Hepatocyte (in vitro differentiated cells): Measurements from ENCODE around the gene COX6B2.

Source experiments
- EZH2 ChIP-seq: fragments of 200-600 bp; sonication (generic); IDR thresholded peaks from 2 replicates; pipeline ENCODE4 v1.6.1; 2016; ENCODE audit warnings: antibody characterized with exemption, mild to moderate bottlenecking, borderline replicate concordance
- EZH2phosphoT487 ChIP-seq: fragments of 200-600 bp; sonication (generic); IDR thresholded peaks from one replicate; pipeline ENCODE4 v1.6.1; 2018; ENCODE audit warnings: antibody characterized with exemption, mild to moderate bottlenecking, low read depth, moderate library complexity; ENCODE audit not compliant: unreplicated experiment, severe bottlenecking
- TF ChIP-seq, protein P1 (sequence below): fragments of 200-600 bp; sonication (generic); IDR thresholded peaks from 2 replicates; pipeline ENCODE4 v1.5.1; 2016; ENCODE audit warnings: antibody characterized with exemption, mild to moderate bottlenecking; ENCODE audit not compliant: poor library complexity

DNA sequence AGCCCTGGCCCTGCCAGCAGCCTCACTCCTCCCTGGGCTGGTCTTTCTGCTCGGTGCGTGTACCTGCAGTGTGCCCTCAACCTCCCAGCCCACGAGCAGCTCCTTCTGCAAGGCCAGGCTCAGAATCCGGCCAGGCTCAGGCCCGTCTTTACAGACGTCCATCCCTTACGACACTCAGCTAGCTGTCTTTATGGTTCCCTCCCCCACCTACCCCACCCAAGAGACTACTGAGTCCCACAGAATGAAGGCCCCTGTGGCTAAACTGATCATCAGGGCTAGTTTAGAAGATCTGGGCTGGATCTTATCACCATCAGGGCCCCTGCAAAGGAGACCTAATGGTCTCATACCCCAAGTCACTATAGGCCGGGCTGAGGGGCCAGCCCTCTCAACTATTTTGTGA is 40.1 kb downstream of the COX6B2 start:
- TF ChIP-seq EZH2phosphoT487 = no peak
- TF ChIP-seq, protein P1, sequence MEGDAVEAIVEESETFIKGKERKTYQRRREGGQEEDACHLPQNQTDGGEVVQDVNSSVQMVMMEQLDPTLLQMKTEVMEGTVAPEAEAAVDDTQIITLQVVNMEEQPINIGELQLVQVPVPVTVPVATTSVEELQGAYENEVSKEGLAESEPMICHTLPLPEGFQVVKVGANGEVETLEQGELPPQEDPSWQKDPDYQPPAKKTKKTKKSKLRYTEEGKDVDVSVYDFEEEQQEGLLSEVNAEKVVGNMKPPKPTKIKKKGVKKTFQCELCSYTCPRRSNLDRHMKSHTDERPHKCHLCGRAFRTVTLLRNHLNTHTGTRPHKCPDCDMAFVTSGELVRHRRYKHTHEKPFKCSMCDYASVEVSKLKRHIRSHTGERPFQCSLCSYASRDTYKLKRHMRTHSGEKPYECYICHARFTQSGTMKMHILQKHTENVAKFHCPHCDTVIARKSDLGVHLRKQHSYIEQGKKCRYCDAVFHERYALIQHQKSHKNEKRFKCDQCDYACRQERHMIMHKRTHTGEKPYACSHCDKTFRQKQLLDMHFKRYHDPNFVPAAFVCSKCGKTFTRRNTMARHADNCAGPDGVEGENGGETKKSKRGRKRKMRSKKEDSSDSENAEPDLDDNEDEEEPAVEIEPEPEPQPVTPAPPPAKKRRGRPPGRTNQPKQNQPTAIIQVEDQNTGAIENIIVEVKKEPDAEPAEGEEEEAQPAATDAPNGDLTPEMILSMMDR = no peak
- TF ChIP-seq EZH2 = no peak
